Umbilical cord (tissue), 2 donors: Measurements from ENCODE around the gene SNN. TPM values are rescaled to one million over a fixed set of nuclear protein-coding genes. Genes with fewer than 3 reads are reported as not detected.

Experiments used
- DNase-seq: peaks from one replicate; pipeline ENCODE4 v3.0.0-alpha.2; 2015; ENCODE audit warnings: low spot score
- total RNA-seq: library from RNA; depleted of rRNA; stranded (reverse); fragments of >200 nt; gene quantifications from one replicate; pipeline ENCODE4 v1.2.3, GENCODE V29; 2014; ENCODE audit warnings: low replicate concordance; ENCODE audit not compliant: insufficient read depth

Gene SNN
- total RNA-seq, 1 donor from 2014 or later: 6.0 TPM

- DNase-seq: no peak
These were observed 59.7 kb downstream of the SNN start for GRCh38 chr16:11727796-11728543.

Other genes starting within 250 kb of the SNN start
- 28.9 TPM for gene LITAF, start 81.5 kb upstream of the SNN start, total RNA-seq
- 30.3 TPM for gene TXNDC11, start 74.4 kb downstream of the SNN start, total RNA-seq
- gene ZC3H7A, start 128.8 kb downstream of the SNN start, total RNA-seq: 61.2 TPM
- 63.8 TPM for gene RSL1D1, start 183.1 kb downstream of the SNN start, total RNA-seq
- gene GSPT1, start 247.5 kb downstream of the SNN start, total RNA-seq: 72.5 TPM